ENCODE measurements around the gene PUS3.

GRCh38 chr11:125935618-125936199, 32.7 kb upstream of the PUS3 start:
- TF ChIP-seq, protein P1, sequence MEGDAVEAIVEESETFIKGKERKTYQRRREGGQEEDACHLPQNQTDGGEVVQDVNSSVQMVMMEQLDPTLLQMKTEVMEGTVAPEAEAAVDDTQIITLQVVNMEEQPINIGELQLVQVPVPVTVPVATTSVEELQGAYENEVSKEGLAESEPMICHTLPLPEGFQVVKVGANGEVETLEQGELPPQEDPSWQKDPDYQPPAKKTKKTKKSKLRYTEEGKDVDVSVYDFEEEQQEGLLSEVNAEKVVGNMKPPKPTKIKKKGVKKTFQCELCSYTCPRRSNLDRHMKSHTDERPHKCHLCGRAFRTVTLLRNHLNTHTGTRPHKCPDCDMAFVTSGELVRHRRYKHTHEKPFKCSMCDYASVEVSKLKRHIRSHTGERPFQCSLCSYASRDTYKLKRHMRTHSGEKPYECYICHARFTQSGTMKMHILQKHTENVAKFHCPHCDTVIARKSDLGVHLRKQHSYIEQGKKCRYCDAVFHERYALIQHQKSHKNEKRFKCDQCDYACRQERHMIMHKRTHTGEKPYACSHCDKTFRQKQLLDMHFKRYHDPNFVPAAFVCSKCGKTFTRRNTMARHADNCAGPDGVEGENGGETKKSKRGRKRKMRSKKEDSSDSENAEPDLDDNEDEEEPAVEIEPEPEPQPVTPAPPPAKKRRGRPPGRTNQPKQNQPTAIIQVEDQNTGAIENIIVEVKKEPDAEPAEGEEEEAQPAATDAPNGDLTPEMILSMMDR (IDR thresholded peaks at IDR 0.05; ENCODE audit: low read depth, low read length, poor library complexity, severe bottlenecking) = no peak
- no peak for TF ChIP-seq EZH2phosphoT487 (IDR thresholded peaks at IDR 0.05; ENCODE audit: borderline replicate concordance, low read length)
